GM12892 (cell line): ENCODE data around the gene ACP3.
"Not testable (repeated sequence)": the region's sequence is repeated elsewhere in the genome, so short reads cannot be mapped to it uniquely, and the experiment has no call there.

Experiments
- DNase-seq: peaks from one replicate; pipeline ENCODE4 v3.0.0; 2011; ENCODE audit not compliant: insufficient read length
- FAIRE-seq: peaks from 2 replicates; lab custom pipeline; 2011; peaks lifted over from hg19 to GRCh38; lab: Jason Lieb, UNC
- POLR2A ChIP-seq: IDR thresholded peaks from 2 replicates; pipeline ENCODE4 v1.6.1; 2011; ENCODE audit warnings: low read depth, low read length, control low read depth
- POLR2AphosphoS5 ChIP-seq: IDR thresholded peaks from 2 replicates; pipeline ENCODE4 v1.6.1; 2011; ENCODE audit warnings: low read depth, low read length, control low read depth
- TAF1 ChIP-seq: IDR thresholded peaks from 2 replicates; pipeline ENCODE4 v1.6.1; 2011; ENCODE audit warnings: low read depth, mild to moderate bottlenecking, control low read depth, low read length, borderline replicate concordance

ACP3 gene

GRCh38 chr3:132290833-132291232 lies 26.4 kb upstream of the ACP3 start:
- TF ChIP-seq TAF1 (no peak), POLR2A (no peak), POLR2AphosphoS5 (no peak)
- FAIRE-seq, result no peak
- DNase-seq, result no peak

GRCh38 chr3:132292042-132292441 lies 25.2 kb upstream of the ACP3 start:
- TF ChIP-seq POLR2A (no peak), POLR2AphosphoS5 (no peak), TAF1 (no peak)
- FAIRE-seq, result no peak
- DNase-seq, result no peak

GRCh38 chr3:132293251-132293650 lies 24.0 kb upstream of the ACP3 start:
- DNase-seq (no peak), FAIRE-seq (peak; percentile 38)
- TF ChIP-seq TAF1, result no peak

GRCh38 chr3:132294906-132295305 lies 22.3 kb upstream of the ACP3 start:
- DNase-seq (no peak), FAIRE-seq (no peak)
- TF ChIP-seq POLR2AphosphoS5, result no peak
- no peak for TF ChIP-seq POLR2A
- no peak for TF ChIP-seq TAF1

- not testable (repeated sequence) for DNase-seq, FAIRE-seq
Measured at GRCh38 chr3:132303336-132304201, 13.6 kb upstream of the ACP3 start.

GRCh38 chr3:132304351-132304750 lies 12.9 kb upstream of the ACP3 start:
- FAIRE-seq, result not testable (repeated sequence)

GRCh38 chr3:132310057-132310456 lies 7.2 kb upstream of the ACP3 start:
- not testable (repeated sequence) for FAIRE-seq, DNase-seq

More at GRCh38 chr3:132304351-132304750, 12.9 kb upstream of the ACP3 start:
- not testable (repeated sequence) for DNase-seq

GRCh38 chr3:132311316-132311715 lies 5.9 kb upstream of the ACP3 start:
- no peak for DNase-seq
- TF ChIP-seq POLR2AphosphoS5, result no peak
- TF ChIP-seq POLR2A, result no peak
- TF ChIP-seq TAF1, result no peak
- no peak for FAIRE-seq

- no peak for TF ChIP-seq TAF1
- TF ChIP-seq POLR2A, result no peak
- no peak for TF ChIP-seq POLR2AphosphoS5
- FAIRE-seq, result no peak
- no peak for DNase-seq
Measured at GRCh38 chr3:132311841-132312240, 5.4 kb upstream of the ACP3 start.

GRCh38 chr3:132315851-132316250 lies 1.4 kb upstream of the ACP3 start:
- no peak for DNase-seq
- no peak for TF ChIP-seq TAF1
- TF ChIP-seq POLR2A, result no peak
- TF ChIP-seq POLR2AphosphoS5, result no peak
- FAIRE-seq, result no peak

GRCh38 chr3:132318451-132318850 lies 1.2 kb downstream of the ACP3 start:
- DNase-seq (no peak), FAIRE-seq (no peak)
- no peak for TF ChIP-seq POLR2AphosphoS5
- no peak for TF ChIP-seq POLR2A
- TF ChIP-seq TAF1, result no peak

GRCh38 chr3:132321304-132321703 lies 4.1 kb downstream of the ACP3 start:
- FAIRE-seq (no peak), DNase-seq (no peak)
- TF ChIP-seq POLR2A (no peak), TAF1 (no peak), POLR2AphosphoS5 (no peak)

GRCh38 chr3:132325103-132325606 lies 7.9 kb downstream of the ACP3 start:
- no peak for TF ChIP-seq POLR2A
- no peak for TF ChIP-seq TAF1
- no peak for TF ChIP-seq POLR2AphosphoS5
- no peak for DNase-seq
- FAIRE-seq, result no peak

- no peak for TF ChIP-seq POLR2AphosphoS5
- no peak for TF ChIP-seq POLR2A
- no peak for TF ChIP-seq TAF1
- DNase-seq (no peak), FAIRE-seq (no peak)
Measured at GRCh38 chr3:132325634-132326033, 8.4 kb downstream of the ACP3 start.
